Keratinocyte (primary cell): ENCODE data around the gene PLS1. TPM values are rescaled to one million over a fixed set of nuclear protein-coding genes. Genes with fewer than 3 reads are reported as not detected.
"Not testable (repeated sequence)": the region's sequence is repeated elsewhere in the genome, so short reads cannot be mapped to it uniquely, and the experiment has no call there.

Experiments
- DNase-seq: peaks from one replicate; pipeline ENCODE4 v3.0.0-alpha.2; 2011; ENCODE audit warnings: low read depth, missing footprints, low spot score
- FAIRE-seq: peaks from 2 replicates; lab custom pipeline; 2011; peaks lifted over from hg19 to GRCh38; lab: Jason Lieb, UNC
- H2AFZ ChIP-seq: 2 replicates; pipeline ENCODE4 v1.6.0; 2012; ENCODE audit warnings: low read length, control low read depth, inconsistent platforms; ENCODE audit not compliant: control insufficient read depth
- H3K27ac ChIP-seq: 2 replicates; pipeline ENCODE4 v1.5.1; 2011; ENCODE audit warnings: low read length; ENCODE audit not compliant: control insufficient read depth, insufficient read depth
- H3K27me3 ChIP-seq: 3 replicates; pipeline ENCODE4 v1.6.0; 2011; ENCODE audit warnings: low read length; ENCODE audit not compliant: control insufficient read depth, insufficient read depth; ENCODE audit errors: extremely low read depth
- H3K36me3 ChIP-seq, 2 experiments: 2 replicates in 1 of 2; 3 replicates in 1 of 2; pipeline ENCODE4 v1.5.1; 2011; ENCODE audit warnings: low read length in 2 of 2, mild to moderate bottlenecking in 1 of 2; ENCODE audit not compliant: control insufficient read depth in 2 of 2, insufficient read depth in 2 of 2; ENCODE audit errors: extremely low read depth in 1 of 2
- H3K4me1 ChIP-seq: 3 replicates; pipeline ENCODE4 v1.5.1; 2011; ENCODE audit warnings: low read length; ENCODE audit not compliant: control insufficient read depth, insufficient read depth; ENCODE audit errors: extremely low read depth
- H3K4me2 ChIP-seq: 3 replicates; pipeline ENCODE4 v1.6.0; 2011; ENCODE audit warnings: low read depth, low read length; ENCODE audit not compliant: control insufficient read depth, insufficient read depth; ENCODE audit errors: extremely low read depth
- H3K4me3 ChIP-seq, 3 experiments: fragments of 200-600 bp in 1 of 3; sonication (generic) in 1 of 3; 2 replicates in 2 of 3; 3 replicates in 1 of 3; pipeline ENCODE4 v1.5.1; 2011 to 2016; ENCODE audit warnings: low read length in 3 of 3, mild to moderate bottlenecking in 3 of 3, control low read depth in 2 of 3, inconsistent platforms in 1 of 3, low read depth in 1 of 3, mixed read lengths in 1 of 3, mixed run types in 1 of 3, moderate library complexity in 1 of 3; ENCODE audit not compliant: control insufficient read depth in 2 of 3, insufficient read depth in 2 of 3; ENCODE audit errors: extremely low read depth in 1 of 3
- H3K79me2 ChIP-seq: 2 replicates; pipeline ENCODE4 v1.6.0; 2012; ENCODE audit warnings: low read length; ENCODE audit not compliant: control insufficient read depth, insufficient read depth
- H3K9ac ChIP-seq: 3 replicates; pipeline ENCODE4 v1.6.0; 2011; ENCODE audit warnings: low read length; ENCODE audit not compliant: control insufficient read depth, insufficient read depth; ENCODE audit errors: extremely low read depth
- H3K9me1 ChIP-seq: 3 replicates; pipeline ENCODE4 v1.6.0; 2011; ENCODE audit warnings: low read length; ENCODE audit not compliant: control insufficient read depth, insufficient read depth; ENCODE audit errors: extremely low read depth
- H3K9me3 ChIP-seq: 2 replicates; pipeline ENCODE4 v1.5.1; 2012; ENCODE audit warnings: low read depth, low read length; ENCODE audit not compliant: control insufficient read depth
- H4K20me1 ChIP-seq: 3 replicates; pipeline ENCODE4 v1.6.0; 2011; ENCODE audit warnings: low read length; ENCODE audit not compliant: control insufficient read depth, insufficient read depth; ENCODE audit errors: extremely low read depth
- EZH2 ChIP-seq: IDR thresholded peaks from one replicate; pipeline ENCODE4 v1.6.1; 2012; ENCODE audit warnings: inconsistent platforms, mild to moderate bottlenecking, low read length, moderate library complexity
- dilution Hi-C: fragments of 300-500 bp; cut with MboI; formaldehyde crosslinking; loops from one replicate; pipeline ENCODE4 v1.7.0; 2020; ENCODE audit warnings: low sequenced_read_pairs; ENCODE audit not compliant: extremely low pct_ligation_motif_present
- polyA plus RNA-seq, 5 experiments: library from polyadenylated mRNA; depleted of rRNA in 3 of 5; stranded (reverse) in 3 of 5; stranded (forward) in 1 of 5; unstranded in 1 of 5; fragments of >200 nt; gene quantifications; 1 replicate in 1 of 5; 2 replicates in 3 of 5; 3 replicates in 1 of 5; pipeline versions ENCODE4 v1.2.1 to v1.2.3, GENCODE V29; 2011 to 2012; ENCODE audit warnings: missing spikeins in 2 of 5, low read depth in 1 of 5, low replicate concordance in 1 of 5
- TF ChIP-seq, protein P1 (sequence below), 3 experiments: IDR thresholded peaks in 1 of 3; conservative IDR thresholded peaks in 1 of 3; optimal IDR thresholded peaks in 1 of 3; 2 replicates in 2 of 3; 3 replicates in 1 of 3; pipeline versions ENCODE3 to v1.5.1; 2011; ENCODE audit warnings: low read length in 3 of 3, mild to moderate bottlenecking in 3 of 3, moderate library complexity in 2 of 3, control low read depth in 1 of 3, inconsistent platforms in 1 of 3; ENCODE audit not compliant: insufficient read depth in 2 of 3; ENCODE audit errors: extremely low read depth in 1 of 3

Gene PLS1
- polyA plus RNA-seq, 1 donor (not counting 4 experiments of a cell fraction or from before 2014, with no cell fraction given), result 13.9 TPM

DNA sequence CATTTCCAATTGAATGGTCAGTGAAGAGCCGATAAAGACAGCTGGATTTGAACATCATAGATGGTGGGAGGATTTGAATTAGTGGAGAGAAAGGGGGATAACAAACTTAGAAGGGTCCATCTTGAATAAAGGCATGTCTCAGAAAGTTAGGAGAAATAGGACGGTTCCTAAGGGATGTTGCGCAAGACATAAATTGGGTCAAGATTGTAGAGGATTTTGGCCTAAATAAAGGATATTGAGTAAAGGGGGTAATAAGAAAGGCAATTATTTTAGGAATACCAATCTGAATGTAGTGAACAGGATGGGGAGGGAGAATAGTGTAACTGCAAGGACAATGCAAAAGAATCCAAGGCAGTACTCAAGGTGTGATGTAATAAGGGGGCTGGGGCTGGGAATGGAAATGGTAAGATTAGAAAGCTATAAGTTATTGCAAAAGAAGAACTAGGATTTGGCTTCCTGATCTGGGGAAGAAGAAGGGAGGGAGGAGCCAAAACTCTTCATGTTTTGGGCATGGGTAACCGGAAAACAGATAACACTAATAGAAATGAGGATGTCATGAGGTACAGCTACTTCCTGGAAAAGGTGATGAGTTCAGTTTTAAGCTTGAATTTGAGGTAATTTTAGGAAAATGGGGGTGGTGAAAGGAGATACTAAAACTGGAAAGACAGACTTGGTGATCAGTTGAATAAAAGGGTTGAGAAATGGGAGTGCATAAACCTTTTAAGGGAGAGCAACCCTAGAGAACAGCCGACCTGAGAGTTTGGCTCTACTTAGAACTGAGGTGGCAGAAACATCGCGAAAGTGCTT is 110.3 kb downstream of the PLS1 start:
- Histone ChIP-seq H3K27me3 (no peaks in the 10 kb centered on the region), H2AFZ (no peak overlapping the region), H3K4me3 (no peak overlapping the region), H3K4me1 (no peaks in the 10 kb centered on the region), H3K4me2 (no peak overlapping the region), H3K36me3 (no peaks in the 10 kb centered on the region), H3K9me1 (no peaks in the 10 kb centered on the region), H3K9ac (no peak overlapping the region), H4K20me1 (no peaks in the 10 kb centered on the region), H3K27ac (no peak overlapping the region), H3K9me3 (no peaks in the 10 kb centered on the region), H3K79me2 (no peaks in the 10 kb centered on the region)
- no peak for FAIRE-seq
- no peak for DNase-seq
- dilution Hi-C loops, result no loop called here
- TF ChIP-seq EZH2, result no peak
- TF ChIP-seq, protein P1, sequence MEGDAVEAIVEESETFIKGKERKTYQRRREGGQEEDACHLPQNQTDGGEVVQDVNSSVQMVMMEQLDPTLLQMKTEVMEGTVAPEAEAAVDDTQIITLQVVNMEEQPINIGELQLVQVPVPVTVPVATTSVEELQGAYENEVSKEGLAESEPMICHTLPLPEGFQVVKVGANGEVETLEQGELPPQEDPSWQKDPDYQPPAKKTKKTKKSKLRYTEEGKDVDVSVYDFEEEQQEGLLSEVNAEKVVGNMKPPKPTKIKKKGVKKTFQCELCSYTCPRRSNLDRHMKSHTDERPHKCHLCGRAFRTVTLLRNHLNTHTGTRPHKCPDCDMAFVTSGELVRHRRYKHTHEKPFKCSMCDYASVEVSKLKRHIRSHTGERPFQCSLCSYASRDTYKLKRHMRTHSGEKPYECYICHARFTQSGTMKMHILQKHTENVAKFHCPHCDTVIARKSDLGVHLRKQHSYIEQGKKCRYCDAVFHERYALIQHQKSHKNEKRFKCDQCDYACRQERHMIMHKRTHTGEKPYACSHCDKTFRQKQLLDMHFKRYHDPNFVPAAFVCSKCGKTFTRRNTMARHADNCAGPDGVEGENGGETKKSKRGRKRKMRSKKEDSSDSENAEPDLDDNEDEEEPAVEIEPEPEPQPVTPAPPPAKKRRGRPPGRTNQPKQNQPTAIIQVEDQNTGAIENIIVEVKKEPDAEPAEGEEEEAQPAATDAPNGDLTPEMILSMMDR (optimal IDR thresholded peaks at IDR 0.05 in 1 of 3, IDR thresholded peaks at IDR 0.05 in 1 of 3, conservative IDR thresholded peaks at IDR 0.05 in 1 of 3; ENCODE audit: extremely low read depth in 1 of 3, insufficient read depth in 2 of 3, low read length in 3 of 3), result no peak

DNA sequence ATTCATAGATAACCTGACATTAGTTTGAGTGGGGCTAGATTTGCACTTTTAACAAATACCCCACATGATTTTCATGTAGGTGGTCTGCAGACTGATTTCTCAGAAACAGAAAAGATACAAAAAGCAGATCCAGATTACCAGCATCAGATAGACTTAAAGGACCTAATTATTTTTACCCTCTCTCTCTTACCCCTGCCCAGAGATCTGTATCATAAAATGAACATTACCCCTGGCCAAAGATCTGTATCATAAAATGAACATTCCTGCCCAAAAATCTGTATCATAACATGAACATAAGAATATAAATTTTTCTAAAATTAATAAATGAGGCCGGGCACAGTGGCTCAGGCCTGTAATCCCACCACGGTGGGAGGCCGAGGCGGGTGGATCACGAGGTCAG is 113.0 kb downstream of the PLS1 start:
- H3K9me3 ChIP-seq, result no peaks in the 10 kb centered on the region
- no peaks in the 10 kb centered on the region for H3K36me3 ChIP-seq
- no peak overlapping the region for H2AFZ ChIP-seq
- no peak for DNase-seq
- H3K79me2 ChIP-seq, result no peaks in the 10 kb centered on the region
- no peak overlapping the region for H3K4me2 ChIP-seq
- no peaks in the 10 kb centered on the region for H3K4me1 ChIP-seq
- no peak overlapping the region for H3K27ac ChIP-seq
- H3K27me3 ChIP-seq, result no peaks in the 10 kb centered on the region
- no peaks in the 10 kb centered on the region for H3K9me1 ChIP-seq
- no peaks in the 10 kb centered on the region for H4K20me1 ChIP-seq
- FAIRE-seq, result no peak
- dilution Hi-C loops, result no loop called here
- TF ChIP-seq, protein P1 (optimal IDR thresholded peaks at IDR 0.05 in 1 of 3, IDR thresholded peaks at IDR 0.05 in 1 of 3, conservative IDR thresholded peaks at IDR 0.05 in 1 of 3; ENCODE audit: extremely low read depth in 1 of 3, insufficient read depth in 2 of 3, low read length in 3 of 3), result no peak
- TF ChIP-seq EZH2, result no peak
- no peak overlapping the region for H3K9ac ChIP-seq
- no peak overlapping the region for H3K4me3 ChIP-seq

DNA sequence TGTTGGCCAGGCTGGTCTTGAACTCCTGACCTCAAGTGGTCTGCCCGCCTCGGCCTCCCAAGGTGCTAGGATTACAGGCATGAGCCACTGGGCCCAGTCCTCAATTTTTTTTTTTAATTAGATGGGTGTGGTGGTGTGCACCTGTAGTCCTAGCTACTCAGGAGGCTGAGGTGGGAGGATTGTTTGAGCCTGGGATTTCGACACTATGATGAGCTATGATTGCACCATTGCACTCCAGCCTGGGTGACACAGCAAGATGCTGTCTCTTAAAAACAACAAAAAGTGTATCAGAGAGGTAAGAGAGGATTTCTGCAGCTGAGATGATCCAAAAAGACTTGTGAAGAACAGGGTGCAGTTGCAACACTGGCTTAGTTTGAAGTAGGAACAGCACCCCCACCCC is 118.7 kb downstream of the PLS1 start:
- H3K9me1 ChIP-seq, H3K4me2 ChIP-seq, dilution Hi-C loops, H4K20me1 ChIP-seq, FAIRE-seq, H3K9me3 ChIP-seq, H3K79me2 ChIP-seq, H3K27me3 ChIP-seq, H2AFZ ChIP-seq, H3K27ac ChIP-seq, DNase-seq, H3K9ac ChIP-seq, H3K4me1 ChIP-seq, H3K4me3 ChIP-seq, H3K36me3 ChIP-seq: not testable (repeated sequence)
